ENCODE data around the gene SGCD.

The SGCD gene

DNA sequence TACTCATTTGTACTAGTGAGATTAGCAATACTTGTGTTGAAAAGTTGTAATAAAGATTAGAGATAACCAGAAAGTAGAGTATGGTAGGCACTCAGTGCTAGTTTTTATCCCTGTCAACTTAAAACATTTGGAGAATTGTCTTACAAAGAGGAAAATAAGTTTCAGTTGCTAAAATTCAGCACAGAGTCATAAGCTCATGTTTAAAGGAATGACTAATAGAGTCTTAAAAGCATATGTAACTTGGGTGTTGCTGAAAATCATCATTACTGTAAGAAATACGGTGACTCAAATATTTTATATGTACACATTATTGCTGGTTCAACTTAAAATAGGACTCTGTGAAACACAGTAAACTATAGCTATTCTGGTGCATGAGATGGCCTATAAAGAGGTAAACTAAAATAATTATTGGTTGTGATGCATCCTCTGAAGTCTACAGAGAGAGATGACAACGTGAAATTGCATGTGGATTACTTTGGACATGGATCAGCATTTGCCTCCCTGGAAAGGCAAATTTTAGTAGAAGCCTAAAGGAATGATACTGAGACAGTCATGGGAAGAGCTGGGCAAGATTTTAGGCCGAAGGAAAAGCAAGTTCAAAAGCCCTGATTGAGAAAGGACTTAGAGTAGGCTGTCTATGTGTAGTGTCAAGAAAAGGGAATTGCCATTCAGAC is 34.6 kb downstream of the SGCD start:
- no peak for DNase-seq (ENCODE audit: low read depth in 2 of 2)

- DNase-seq (ENCODE audit: low read depth in 2 of 2): no peak
Observed at GRCh38 chr5:156363861-156364260, 36.9 kb downstream of the SGCD start.

GRCh38 chr5:156366521-156366920 is 39.6 kb downstream of the SGCD start:
- DNase-seq (ENCODE audit: low read depth in 2 of 2): no peak

DNA sequence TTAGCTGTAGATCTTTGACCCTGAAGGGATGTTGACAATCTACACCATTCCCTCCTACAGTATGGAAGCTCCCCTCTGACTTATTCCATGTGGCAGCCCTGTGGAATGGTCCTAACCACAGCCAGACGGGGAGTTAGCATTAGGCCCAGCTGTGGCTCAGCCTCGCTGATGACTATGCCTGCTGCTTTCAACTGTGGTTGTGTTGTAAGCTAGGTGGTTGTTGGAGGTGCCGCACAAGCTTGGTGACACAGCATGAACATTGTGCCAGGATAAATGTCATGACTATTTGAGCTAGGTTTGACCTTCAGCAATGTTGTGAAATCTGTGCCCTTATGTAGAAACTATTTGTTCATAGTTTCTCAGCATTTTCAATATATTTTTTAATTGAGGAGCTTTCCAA is 40.6 kb downstream of the SGCD start:
- DNase-seq (ENCODE audit: low read depth in 2 of 2): no peak

DNA sequence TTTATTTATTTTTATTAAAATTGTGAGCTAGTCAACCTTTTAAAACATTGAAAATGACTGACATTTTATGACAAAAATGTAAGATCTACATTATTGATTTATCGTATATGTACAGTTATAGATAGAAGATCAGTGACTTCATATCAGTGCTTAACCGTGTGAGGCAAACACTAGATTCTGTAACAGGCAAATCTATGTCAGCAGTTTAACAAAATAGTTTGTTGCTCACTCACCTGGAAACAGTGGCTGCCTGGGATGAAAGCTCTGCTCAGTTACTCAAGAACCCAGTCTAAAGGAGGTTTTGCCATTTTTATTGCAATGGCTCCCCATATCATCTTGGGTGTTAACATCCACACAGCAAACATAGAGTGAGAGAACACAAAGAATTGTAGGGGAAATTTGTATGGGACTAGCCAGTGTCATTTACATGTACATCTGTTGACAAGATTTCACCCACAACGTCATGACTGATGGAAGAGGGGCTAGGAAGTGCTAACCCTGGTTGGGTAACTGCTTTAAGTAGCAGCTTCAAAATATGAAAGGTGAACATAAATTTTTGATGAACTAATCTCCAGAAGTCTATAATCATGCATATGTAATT is 49.0 kb downstream of the SGCD start:
- DNase-seq (ENCODE audit: low read depth in 2 of 2): no peak

DNA sequence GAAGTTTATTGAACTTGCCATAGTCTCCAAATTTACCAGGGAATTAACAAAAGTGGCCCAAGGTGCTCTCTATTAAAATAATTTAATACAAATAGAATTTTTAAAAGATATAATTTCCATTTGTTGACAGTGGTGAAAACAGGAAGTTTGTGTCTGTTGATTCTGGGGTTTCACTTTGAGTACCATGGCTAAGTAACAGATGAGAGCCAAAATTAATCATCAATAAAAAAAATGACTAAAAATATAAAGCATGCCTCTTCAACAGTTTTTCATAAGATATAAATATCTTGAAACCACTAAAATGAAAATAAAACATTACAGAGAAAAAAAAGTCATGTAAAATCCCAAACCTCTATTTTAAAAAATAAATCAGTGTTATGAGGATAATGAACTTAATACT is 49.8 kb downstream of the SGCD start:
- DNase-seq (ENCODE audit: low read depth in 2 of 2): no peak

DNA sequence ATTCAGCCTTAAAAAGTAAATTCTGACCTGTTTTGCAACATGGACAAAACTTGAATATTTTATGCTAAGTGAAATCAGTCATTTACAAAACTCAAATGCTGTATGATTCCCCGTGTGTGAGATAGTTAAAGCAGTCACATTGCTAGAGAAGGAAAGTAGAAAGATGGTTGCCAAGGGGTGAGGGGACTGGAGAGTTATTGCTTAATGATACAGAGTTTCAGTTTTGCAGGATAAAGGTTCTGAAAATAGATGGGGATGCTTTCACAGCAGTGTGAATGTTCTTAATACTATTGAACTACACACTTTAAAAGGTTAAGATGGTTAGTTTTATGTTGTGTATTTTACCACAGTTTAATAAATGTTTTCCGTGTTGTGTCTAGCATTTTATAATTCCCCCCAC is 51.2 kb downstream of the SGCD start:
- DNase-seq (ENCODE audit: low read depth in 2 of 2): no peak

GRCh38 chr5:156379206-156379605 is 52.2 kb downstream of the SGCD start:
- no peak for DNase-seq (ENCODE audit: low read depth in 2 of 2)

GRCh38 chr5:156380848-156381247 is 53.9 kb downstream of the SGCD start:
- DNase-seq (ENCODE audit: low read depth in 2 of 2): no peak

DNA sequence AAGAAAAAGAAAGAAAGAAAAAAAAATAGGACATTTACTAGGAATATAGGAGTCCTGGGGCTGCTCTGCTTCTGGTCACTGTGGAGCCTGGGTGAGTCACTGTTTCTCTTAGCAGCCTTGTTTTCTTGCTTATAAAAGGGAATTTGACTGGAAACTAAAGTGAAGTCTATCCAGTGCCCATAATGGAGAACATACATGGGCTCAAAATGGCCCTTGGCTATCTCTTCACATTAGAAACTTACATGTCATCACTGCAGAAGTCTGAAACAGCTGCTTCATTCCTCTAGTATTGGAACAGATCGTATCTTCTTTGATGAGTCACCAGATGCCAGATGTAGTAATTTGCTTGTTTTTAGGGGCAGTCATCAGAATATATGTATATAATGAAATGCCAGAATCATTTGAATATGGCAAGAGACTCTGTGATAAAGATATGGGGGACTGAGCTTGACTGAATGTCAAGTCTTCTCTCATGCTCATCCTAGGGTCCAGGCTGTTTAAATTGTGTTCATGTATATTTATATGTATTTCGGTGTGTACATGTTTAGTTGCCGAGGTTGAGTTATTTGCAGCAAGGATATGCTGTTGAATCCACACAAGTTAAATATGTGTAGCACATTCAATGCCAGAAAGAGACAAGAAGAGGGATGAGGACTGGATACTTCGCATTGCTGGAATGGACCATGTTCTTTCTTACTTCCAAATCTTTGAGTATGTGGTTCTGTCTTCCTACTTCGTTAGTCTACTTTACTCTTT is 56.7 kb downstream of the SGCD start:
- no peak for DNase-seq (ENCODE audit: low read depth in 2 of 2)

DNA sequence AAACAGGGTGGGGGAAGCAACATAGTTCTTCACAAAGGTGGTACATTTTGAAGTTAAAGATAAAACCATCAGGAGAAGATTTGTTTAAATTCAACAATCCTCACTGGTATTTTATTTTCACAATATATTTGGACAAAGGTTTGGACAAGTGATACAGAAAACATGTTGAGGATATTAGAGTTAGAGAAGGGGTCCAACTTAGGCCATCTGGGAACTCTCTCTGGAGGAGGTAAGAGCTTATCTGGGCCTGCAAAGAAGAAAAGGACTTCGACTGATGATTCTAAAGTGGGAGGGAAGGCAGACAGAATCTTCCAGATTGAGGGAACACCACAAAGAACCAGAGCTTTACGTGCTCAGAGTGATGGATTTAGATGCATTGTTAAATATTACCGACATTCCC is 58.5 kb downstream of the SGCD start:
- DNase-seq (ENCODE audit: low read depth in 2 of 2): no peak

DNA sequence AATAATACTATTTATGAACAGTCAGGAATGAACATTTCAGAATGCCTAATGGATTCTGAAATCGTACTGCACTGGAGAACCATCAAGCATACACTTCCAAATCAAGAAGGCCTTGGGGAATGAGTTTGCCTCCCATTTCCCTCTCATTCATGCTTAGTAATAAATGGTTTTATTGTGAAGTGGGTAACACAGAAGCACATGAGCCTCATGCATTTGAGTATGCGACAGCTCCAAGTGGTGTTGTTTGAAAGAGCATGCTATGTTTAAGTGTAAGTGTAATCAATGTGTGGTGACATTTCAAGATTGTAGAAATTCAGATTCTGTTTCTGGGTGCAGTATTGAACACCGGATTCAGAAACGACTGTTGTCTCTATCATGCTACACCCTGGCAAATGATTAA is 60.0 kb downstream of the SGCD start:
- DNase-seq (ENCODE audit: low read depth in 2 of 2): no peak

DNA sequence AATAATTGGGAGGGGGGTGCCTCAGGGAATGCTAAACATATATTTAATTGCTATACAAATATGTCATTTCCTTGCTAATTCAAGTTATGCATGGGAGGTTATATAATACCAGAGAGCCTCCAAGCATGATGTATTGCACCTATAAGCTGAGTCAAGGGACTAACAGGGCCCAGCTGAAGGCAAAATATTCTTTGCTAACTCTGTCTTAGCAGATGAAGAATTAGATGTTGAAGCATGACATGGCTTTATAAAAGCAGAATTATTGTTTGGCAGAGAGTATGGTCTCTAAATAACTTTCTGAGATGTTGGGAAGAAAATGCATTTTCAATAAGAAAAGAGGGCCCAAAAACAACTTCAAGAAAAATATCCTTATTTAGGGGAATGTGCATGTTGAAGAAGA is 60.4 kb downstream of the SGCD start:
- no peak for DNase-seq (ENCODE audit: low read depth in 2 of 2)

GRCh38 chr5:156388233-156388632 is 61.3 kb downstream of the SGCD start:
- DNase-seq (ENCODE audit: low read depth in 2 of 2): no peak

- DNase-seq (ENCODE audit: low read depth in 2 of 2): no peak
Observed at GRCh38 chr5:156391139-156391538, 64.2 kb downstream of the SGCD start.

- no peak for DNase-seq (ENCODE audit: low read depth in 2 of 2)
Observed at GRCh38 chr5:156393980-156394379, 67.0 kb downstream of the SGCD start.

DNA sequence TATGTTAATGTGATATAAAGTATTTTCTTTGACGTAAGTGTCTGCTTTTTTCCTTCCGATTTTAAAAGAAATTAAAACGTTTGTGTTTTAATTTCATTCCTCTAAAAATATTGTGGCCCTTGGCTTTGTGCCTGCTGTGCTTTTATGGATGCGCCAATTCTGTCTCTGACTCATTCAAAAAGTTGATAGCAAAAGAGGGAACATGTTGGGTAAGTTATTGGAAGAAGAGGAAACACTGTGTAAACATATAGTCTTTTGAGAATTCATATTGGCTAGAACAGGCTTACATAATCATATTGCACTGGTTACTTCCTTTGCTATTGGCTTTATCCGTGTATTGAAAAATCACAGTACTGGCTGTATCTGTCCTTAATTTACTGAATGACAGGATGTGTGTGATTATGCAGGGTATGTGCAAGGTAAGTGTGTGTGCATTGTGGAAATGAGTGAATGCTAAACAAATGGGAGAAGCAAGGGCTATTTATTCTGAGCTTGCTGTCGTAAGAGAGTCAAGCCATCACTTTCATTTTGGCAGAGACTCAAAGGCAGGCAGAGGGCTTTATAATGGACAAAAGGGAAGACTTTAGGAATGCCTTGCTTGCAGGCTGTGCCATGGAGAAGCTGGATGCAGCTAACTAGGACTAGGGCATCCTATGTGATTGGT is 67.8 kb downstream of the SGCD start:
- no peak for DNase-seq (ENCODE audit: low read depth in 2 of 2)

DNA sequence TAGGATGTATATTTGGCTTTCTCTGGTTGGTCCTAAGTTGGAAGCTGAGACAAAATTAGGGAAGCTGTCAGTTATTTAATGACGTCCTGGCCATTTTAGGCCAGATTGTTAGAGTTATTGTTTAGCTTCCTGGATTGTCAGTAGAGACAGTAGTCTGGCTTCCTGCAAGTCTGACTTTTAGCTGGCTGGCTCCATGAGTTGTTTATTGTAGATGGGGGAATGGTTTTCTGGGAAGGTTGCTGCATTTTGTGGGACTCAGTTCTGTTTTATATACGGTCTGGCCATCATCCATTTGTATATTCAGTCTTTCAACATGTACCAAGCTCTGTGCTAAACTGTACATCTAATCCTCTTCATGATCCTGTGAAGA is 68.3 kb downstream of the SGCD start:
- DNase-seq (ENCODE audit: low read depth in 2 of 2): no peak

DNA sequence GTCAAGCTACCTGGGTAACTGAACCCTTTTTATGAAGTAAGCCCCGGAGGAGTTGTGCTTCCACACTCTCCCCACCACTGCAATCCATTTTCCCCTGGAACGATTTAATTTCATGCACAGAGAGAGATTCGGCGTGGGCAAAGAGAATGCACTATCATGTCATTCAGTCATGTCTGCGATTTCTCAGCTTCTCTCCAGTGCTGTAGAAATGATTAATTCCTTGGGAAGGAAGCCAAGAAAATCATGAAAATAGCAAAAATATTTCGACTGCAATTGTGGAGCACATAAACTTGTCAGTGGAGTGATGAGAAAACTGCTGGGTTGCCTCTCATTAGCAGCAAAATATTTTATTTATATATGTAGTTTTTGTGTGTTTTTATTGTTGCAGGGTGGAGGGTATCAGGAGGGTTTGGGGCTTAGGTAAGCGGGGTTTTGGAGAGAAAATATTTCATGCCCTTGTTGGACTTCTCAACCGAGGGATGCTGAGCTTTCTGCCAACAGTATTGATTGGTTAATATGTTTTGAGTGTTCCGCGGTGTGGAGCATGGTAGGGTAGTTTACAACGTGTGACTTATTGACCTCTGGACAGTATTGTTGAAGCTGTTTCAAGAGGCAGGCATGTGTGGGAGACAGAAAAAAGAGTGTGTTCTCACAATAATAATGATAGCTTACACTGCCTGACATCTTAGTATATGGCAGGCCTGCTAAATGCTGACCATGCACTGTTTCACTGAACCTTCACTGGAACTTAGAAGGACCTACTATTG is 69.3 kb downstream of the SGCD start:
- no peak for DNase-seq (ENCODE audit: low read depth in 2 of 2)

DNA sequence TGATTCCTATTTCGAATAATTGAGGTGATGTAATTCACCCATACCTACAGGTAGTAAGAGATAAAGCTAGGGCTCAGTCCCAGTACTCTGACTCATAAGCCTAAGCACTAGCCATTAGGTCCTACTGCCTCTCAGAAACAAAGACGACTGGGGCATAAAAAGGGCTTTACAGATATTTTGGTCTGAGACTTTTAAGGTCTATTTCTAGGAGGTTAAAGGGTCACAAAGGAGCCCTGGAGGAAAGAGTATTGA is 69.8 kb downstream of the SGCD start:
- DNase-seq (ENCODE audit: low read depth in 2 of 2): no peak

DNA sequence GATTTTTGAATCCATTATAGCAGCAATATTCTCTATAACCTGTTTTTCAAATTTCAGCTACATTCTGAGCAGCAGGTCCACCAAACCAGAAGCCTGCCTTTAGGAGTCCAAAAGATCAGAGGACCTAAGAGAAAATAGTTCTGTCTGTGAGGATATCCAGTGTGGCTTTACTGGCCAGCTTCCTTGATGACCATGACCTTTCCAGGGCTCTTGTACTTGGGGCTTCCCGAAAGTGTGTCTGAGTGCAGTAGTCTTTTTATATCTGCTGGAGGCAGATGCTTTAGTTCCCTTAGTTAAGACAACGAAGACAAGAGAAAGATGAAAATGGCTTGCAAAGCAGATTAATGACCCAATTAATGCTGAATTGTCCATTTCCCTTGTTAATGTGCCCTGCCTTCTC is 72.4 kb downstream of the SGCD start:
- no peak for DNase-seq (ENCODE audit: low read depth in 2 of 2)

DNA sequence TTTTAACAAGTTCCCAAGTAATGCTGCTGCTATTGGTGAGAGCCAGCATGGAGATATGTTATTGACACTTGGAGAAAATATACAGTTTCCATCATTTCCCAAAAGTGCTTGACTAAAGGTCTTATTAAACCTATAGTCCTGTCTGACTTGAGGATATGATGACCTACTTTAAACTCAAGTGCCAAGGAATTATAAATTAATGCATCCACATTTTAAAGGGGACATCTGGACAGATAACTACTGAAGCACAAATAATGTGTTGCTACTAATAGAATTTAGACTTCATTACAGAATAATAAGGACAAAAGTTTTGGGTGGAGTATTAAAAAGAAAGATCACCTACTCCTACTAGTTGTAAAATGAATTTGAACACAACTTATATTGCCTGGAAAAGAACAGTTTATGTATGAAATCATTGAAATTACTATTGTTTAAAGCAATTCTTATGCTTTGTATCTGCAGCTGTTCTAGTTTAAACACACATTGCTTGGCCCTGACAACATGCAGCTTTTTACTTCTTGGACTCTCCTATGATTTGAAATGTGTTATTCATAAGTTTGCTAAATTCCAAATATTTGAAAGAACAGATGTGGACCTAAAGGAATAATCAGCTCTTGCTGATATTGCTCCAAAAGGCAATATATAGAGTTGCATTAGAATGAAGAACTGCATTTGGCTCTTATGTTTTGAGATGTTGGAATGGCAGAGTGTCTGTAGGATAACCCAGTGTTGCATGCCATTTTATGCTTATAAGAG is 73.4 kb downstream of the SGCD start:
- no peak for DNase-seq (ENCODE audit: low read depth in 2 of 2)
